ENCODE results near the gene DOCK2. TPM values are rescaled to one million over a fixed set of nuclear protein-coding genes. Genes with fewer than 3 reads are reported as not detected.

Gene DOCK2
- total RNA-seq, 1 experiment from 2014 or later: 0.42 TPM

DNA sequence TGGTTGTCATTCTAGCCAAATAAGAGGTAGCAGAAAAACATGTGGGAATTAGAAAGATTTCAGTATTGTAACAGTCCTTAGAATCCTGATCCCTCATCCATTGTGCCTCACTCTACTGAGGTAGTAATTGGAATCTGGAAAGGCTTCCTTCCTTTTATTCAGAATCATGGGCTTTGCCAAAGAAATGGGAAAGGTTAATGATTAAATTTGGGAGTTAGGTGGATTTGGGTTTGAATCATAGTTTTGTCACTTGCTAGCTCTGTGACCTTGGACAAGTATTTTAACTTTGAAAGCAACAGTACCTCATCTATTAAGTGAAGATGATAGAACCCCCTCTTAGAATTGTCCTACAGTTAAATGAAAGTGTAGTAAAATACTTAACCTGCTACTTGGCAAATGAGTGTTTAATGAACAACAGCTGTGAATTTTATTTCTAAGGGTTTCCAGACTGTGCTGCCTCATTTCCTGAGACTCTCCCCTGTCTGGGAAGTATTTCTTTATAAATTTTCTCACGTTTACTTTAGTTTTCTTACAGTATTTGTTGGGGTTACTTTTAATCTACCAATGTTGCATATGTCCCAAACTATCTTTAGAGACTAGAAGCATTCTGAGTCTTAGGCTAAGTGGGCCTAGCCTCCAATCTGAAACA, 41.8 kb upstream of the DOCK2 start:
- Mint-ChIP-seq H3K4me1 (ENCODE audit: insufficient read depth, unreplicated experiment) (peaks cover 15% of the 10 kb centered on the region), H3K27ac (ENCODE audit: low read depth, unreplicated experiment) (no peak overlapping the region), H3K9me3 (ENCODE audit: unreplicated experiment) (no peaks in the 10 kb centered on the region), H3K27me3 (ENCODE audit: insufficient read depth, unreplicated experiment) (no peaks in the 10 kb centered on the region), H3K36me3 (ENCODE audit: insufficient read depth, unreplicated experiment) (peaks cover 81% of the 10 kb centered on the region), H3K4me3 (ENCODE audit: unreplicated experiment) (no peak overlapping the region)
- BruUV-seq (replicated peaks): no TSS peak
- ChIA-PET CTCF (interaction anchor here (0.5 to 1.6 kb wide), 7 partner anchors 11 to 1095 kb away, joined by 3 to 6 read pairs (median 3); no protein-coding TSS in a partner anchor), POLR2A (interaction anchor here (0.6 to 2.4 kb wide), 4 partner anchors 8 to 1098 kb away, joined by 3 to 14 read pairs (median 4); partner anchors contain the start of gene SPDL1)
- TF ChIP-seq, protein P1, sequence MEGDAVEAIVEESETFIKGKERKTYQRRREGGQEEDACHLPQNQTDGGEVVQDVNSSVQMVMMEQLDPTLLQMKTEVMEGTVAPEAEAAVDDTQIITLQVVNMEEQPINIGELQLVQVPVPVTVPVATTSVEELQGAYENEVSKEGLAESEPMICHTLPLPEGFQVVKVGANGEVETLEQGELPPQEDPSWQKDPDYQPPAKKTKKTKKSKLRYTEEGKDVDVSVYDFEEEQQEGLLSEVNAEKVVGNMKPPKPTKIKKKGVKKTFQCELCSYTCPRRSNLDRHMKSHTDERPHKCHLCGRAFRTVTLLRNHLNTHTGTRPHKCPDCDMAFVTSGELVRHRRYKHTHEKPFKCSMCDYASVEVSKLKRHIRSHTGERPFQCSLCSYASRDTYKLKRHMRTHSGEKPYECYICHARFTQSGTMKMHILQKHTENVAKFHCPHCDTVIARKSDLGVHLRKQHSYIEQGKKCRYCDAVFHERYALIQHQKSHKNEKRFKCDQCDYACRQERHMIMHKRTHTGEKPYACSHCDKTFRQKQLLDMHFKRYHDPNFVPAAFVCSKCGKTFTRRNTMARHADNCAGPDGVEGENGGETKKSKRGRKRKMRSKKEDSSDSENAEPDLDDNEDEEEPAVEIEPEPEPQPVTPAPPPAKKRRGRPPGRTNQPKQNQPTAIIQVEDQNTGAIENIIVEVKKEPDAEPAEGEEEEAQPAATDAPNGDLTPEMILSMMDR (IDR thresholded peaks at IDR 0.05; ENCODE audit: unreplicated experiment): no peak
- no peak for DNase-seq (ENCODE audit: unreplicated experiment)
- intact Hi-C loops (cut with micrococcal nuclease): no loop called here

DNA sequence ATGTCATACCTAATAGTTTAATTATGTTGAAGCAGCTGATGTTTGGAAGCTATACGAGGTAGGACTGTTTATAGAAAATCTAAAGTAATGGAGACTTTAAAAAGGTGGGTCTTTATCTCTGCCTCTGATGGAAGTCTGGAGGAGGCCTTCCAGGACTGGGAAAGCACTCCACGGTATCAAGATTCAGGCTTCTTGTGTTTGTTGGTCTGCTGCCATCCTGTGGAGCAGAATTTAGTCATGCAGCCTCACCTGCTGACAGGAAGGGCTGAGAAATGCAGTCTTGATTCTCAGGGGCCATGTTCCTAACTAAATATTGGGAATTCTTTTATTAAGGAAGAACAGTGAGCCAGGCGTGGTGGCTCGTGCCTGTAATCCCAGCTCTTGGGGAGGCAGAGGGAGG, 37.6 kb upstream of the DOCK2 start:
- H3K4me1 Mint-ChIP-seq (ENCODE audit: insufficient read depth, unreplicated experiment): no peaks in the 10 kb centered on the region
- TF ChIP-seq, protein P1 (IDR thresholded peaks at IDR 0.05; ENCODE audit: unreplicated experiment): no peak
- H3K9me3 Mint-ChIP-seq (ENCODE audit: unreplicated experiment): no peaks in the 10 kb centered on the region
- no peaks in the 10 kb centered on the region for H3K27me3 Mint-ChIP-seq (ENCODE audit: insufficient read depth, unreplicated experiment)
- H3K4me3 Mint-ChIP-seq (ENCODE audit: unreplicated experiment): no peak overlapping the region
- peaks cover 84% of the 10 kb centered on the region for H3K36me3 Mint-ChIP-seq (ENCODE audit: insufficient read depth, unreplicated experiment)
- DNase-seq (ENCODE audit: unreplicated experiment): no peak
- peak overlapping the region; percentile 57 for H3K27ac Mint-ChIP-seq (ENCODE audit: low read depth, unreplicated experiment)
- ChIA-PET POLR2A (no interaction called here), CTCF (interaction anchor here (0.5 to 1.1 kb wide), 3 partner anchors 151 to 1922 kb away, joined by 3 read pairs; partner anchors contain the start of gene INSYN2B)
- intact Hi-C loops (cut with micrococcal nuclease): no loop called here
- BruUV-seq (replicated peaks): no TSS peak

DNA sequence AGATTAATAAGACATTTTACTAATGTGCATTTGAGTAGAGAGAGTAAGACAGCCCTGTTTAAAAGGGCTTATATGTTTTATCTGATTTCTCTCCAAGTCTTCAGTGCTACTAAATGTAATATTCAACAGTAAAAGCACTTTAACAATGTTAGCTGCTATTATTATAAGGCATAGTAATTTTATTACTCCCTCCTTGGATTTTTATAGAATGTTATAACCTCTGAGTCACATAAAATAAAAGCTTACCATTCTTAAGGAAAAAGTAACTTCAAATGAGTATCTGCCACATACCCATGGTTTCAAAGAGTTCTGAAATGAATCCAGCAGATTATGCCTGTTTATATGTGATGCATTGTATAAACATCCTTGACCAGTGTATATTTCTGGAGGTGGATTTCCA, 34.5 kb upstream of the DOCK2 start:
- no peak for DNase-seq (ENCODE audit: unreplicated experiment)
- TF ChIP-seq, protein P1 (IDR thresholded peaks at IDR 0.05; ENCODE audit: unreplicated experiment): no peak
- Mint-ChIP-seq H3K9me3 (ENCODE audit: unreplicated experiment) (no peaks in the 10 kb centered on the region), H3K36me3 (ENCODE audit: insufficient read depth, unreplicated experiment) (peaks cover 62% of the 10 kb centered on the region), H3K27ac (ENCODE audit: low read depth, unreplicated experiment) (no peak overlapping the region), H3K4me1 (ENCODE audit: insufficient read depth, unreplicated experiment) (no peaks in the 10 kb centered on the region), H3K27me3 (ENCODE audit: insufficient read depth, unreplicated experiment) (no peaks in the 10 kb centered on the region), H3K4me3 (ENCODE audit: unreplicated experiment) (no peak overlapping the region)
- no TSS peak for BruUV-seq (replicated peaks)
- CTCF ChIA-PET: no interaction called here
- POLR2A ChIA-PET: no interaction called here
- intact Hi-C loops (cut with micrococcal nuclease): no loop called here

DNA sequence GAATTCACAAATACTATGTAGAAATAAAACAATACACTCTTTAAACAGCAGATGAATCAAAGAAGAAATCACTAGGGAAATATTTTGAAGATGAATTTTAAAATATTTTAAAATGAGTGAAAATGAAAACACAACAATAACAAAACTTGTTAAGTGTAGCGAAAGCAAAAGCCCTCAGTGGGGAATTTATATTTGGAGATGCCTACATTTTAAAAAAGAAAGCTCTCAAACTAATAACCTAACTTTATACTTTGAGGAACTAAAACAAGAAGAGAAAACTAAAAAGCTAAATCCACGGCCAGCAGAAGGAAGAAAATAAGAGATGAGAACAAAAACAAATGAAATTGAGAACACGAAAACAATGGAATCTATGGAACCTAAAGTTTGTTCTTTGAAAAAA, 30.8 kb upstream of the DOCK2 start:
- Mint-ChIP-seq H3K27ac (ENCODE audit: low read depth, unreplicated experiment) (no peak overlapping the region), H3K9me3 (ENCODE audit: unreplicated experiment) (peaks cover 10% of the 10 kb centered on the region), H3K36me3 (ENCODE audit: insufficient read depth, unreplicated experiment) (peaks cover 27% of the 10 kb centered on the region), H3K27me3 (ENCODE audit: insufficient read depth, unreplicated experiment) (no peaks in the 10 kb centered on the region), H3K4me3 (ENCODE audit: unreplicated experiment) (no peak overlapping the region), H3K4me1 (ENCODE audit: insufficient read depth, unreplicated experiment) (no peaks in the 10 kb centered on the region)
- TF ChIP-seq, protein P1 (IDR thresholded peaks at IDR 0.05; ENCODE audit: unreplicated experiment): no peak
- intact Hi-C loops (cut with micrococcal nuclease): no loop called here
- DNase-seq (ENCODE audit: unreplicated experiment): no peak
- ChIA-PET POLR2A (interaction anchor here (0.8 to 1.3 kb wide), 3 partner anchors 10 to 374 kb away, joined by 3 to 4 read pairs (median 3); partner anchors contain the start of gene INSYN2B), CTCF (interaction anchor here (1.1 to 1.2 kb wide), 2 partner anchors 11 to 899 kb away, joined by 3 read pairs; no protein-coding TSS in a partner anchor)
- BruUV-seq (replicated peaks): no TSS peak
